Left ventricle myocardium inferior (tissue), 1 donor: ENCODE data around the gene SLC34A1. TPM values are rescaled to one million over a fixed set of nuclear protein-coding genes. Genes with fewer than 3 reads are reported as not detected.
"Not testable (repeated sequence)": the region's sequence is repeated elsewhere in the genome, so short reads cannot be mapped to it uniquely, and the experiment has no call there.

Experiments
- DNase-seq: peaks from one replicate; pipeline ENCODE4 v3.0.0-alpha.2; 2020
- H3K27ac ChIP-seq: fragments of 200-600 bp; replicated peaks from 2 replicates; pipeline ENCODE4 v1.8.0; 2021
- H3K27me3 ChIP-seq: fragments of 200-600 bp; 2 replicates; pipeline ENCODE4 v1.8.0; 2021; ENCODE audit warnings: low read depth
- H3K36me3 ChIP-seq: fragments of 200-600 bp; 2 replicates; pipeline ENCODE4 v1.8.0; 2021
- H3K4me1 ChIP-seq: fragments of 200-600 bp; 2 replicates; pipeline ENCODE4 v1.8.0; 2021
- H3K4me3 ChIP-seq: fragments of 200-600 bp; 2 replicates; pipeline ENCODE4 v1.8.0; 2021; ENCODE audit warnings: mild to moderate bottlenecking, moderate library complexity
- H3K9me3 ChIP-seq: fragments of 200-600 bp; replicated peaks from 2 replicates; pipeline ENCODE4 v1.8.0; 2021
- intact Hi-C: fragments of 100-400 bp; cut with micrococcal nuclease; formaldehyde crosslinking; loops from one replicate; pipeline ENCODE4 v1.11.0; 2022
- total RNA-seq: library from RNA; stranded (reverse); fragmentation: NEBNext Ultra II Directional; extraction: Animal tissue kit (Norgen Biotek cat#: 25700); gene quantifications from one replicate; pipeline ENCODE4 v1.2.1, GENCODE V29; 2021
- TF ChIP-seq, protein P1 (sequence below): fragments of 200-600 bp; IDR thresholded peaks from 2 replicates; pipeline ENCODE4 v1.8.0; 2021; ENCODE audit warnings: antibody characterized with exemption, mild to moderate bottlenecking, borderline replicate concordance
- donor health status: DM: no; HTN: yes; CAD: no; lungs with severe emphysema.

The SLC34A1 gene
- total RNA-seq, 1 donor from 2014 or later = not detected

DNA sequence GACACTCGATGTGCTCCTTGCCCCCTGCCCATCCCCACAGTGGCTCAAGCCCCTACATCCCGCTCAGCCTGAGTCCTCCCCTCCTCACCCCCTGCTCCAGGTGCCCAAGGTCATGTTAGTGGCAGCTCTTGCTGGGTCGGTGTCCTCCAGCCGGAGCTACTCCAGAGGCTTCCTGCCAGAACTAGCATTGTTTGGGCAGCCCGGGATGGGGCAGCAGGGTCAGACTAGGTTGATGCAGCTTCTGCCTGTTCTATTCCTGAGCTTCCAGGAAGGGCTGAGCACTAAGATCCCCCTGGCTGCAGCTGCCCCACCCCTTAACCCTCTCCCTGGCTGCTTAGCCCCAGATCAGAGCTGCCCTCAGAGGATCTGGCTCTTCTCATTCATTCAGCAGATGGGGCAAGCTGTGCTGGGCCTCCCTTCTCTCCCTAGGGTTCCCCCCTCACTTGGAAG is 25.8 kb upstream of the SLC34A1 start:
- no peak for DNase-seq
- TF ChIP-seq, protein P1, sequence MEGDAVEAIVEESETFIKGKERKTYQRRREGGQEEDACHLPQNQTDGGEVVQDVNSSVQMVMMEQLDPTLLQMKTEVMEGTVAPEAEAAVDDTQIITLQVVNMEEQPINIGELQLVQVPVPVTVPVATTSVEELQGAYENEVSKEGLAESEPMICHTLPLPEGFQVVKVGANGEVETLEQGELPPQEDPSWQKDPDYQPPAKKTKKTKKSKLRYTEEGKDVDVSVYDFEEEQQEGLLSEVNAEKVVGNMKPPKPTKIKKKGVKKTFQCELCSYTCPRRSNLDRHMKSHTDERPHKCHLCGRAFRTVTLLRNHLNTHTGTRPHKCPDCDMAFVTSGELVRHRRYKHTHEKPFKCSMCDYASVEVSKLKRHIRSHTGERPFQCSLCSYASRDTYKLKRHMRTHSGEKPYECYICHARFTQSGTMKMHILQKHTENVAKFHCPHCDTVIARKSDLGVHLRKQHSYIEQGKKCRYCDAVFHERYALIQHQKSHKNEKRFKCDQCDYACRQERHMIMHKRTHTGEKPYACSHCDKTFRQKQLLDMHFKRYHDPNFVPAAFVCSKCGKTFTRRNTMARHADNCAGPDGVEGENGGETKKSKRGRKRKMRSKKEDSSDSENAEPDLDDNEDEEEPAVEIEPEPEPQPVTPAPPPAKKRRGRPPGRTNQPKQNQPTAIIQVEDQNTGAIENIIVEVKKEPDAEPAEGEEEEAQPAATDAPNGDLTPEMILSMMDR = no peak
- intact Hi-C loops = no loop called here
- H3K4me1 ChIP-seq = peaks cover 34% of the 10 kb centered on the region
- no peak overlapping the region for H3K27ac ChIP-seq
- peaks cover 11% of the 10 kb centered on the region for H3K27me3 ChIP-seq
- no peaks in the 10 kb centered on the region for H3K36me3 ChIP-seq
- no peaks in the 10 kb centered on the region for H3K9me3 ChIP-seq
- H3K4me3 ChIP-seq = peak overlapping the region; percentile 45

DNA sequence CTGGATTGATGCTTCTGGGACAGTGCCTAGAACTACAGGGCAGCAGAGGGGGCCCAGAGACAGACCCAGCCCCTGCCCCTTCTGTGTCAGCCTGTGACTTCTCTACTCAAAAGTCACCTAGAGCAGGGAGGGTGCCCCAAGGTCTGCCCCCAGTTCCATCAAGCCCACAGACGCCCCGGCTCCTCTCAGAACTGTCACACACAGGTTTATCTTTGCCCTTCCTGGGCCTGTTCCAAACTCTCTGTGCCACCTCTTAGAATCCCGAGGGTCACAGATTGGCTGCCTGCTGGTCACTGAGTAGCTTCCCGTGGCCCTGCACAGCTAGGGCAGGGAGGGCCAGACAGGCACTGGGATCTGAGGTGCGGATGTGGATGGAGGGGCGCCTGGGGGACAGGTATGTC is 24.8 kb upstream of the SLC34A1 start:
- H3K4me3 ChIP-seq = no peak overlapping the region
- TF ChIP-seq, protein P1 = no peak
- no peaks in the 10 kb centered on the region for H3K9me3 ChIP-seq
- no peak for DNase-seq
- no peaks in the 10 kb centered on the region for H3K36me3 ChIP-seq
- H3K4me1 ChIP-seq = peaks cover 39% of the 10 kb centered on the region
- H3K27me3 ChIP-seq = peaks cover 11% of the 10 kb centered on the region
- H3K27ac ChIP-seq = no peak overlapping the region
- intact Hi-C loops = no loop called here

DNA sequence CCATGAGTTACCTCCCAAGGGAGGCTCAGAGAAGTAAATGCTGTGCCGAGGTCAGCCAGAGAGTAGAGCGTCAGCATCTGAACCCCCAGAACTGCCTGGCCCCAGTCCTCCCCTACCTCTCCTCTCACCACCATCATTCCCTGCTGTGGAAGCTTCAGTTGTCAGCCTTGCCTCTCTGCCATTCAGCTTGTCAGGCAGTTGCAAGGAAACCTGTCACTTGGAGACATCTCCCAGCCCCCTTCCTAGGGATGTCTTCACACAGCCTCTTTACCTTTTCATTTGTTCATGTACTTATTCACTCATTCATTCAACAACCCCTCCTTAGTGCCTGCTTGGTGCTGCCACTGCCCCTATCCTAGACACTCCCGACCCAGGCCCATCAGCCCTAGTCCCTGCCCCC is 24.4 kb upstream of the SLC34A1 start:
- no peaks in the 10 kb centered on the region for H3K9me3 ChIP-seq
- H3K4me3 ChIP-seq = no peak overlapping the region
- H3K27ac ChIP-seq = no peak overlapping the region
- H3K4me1 ChIP-seq = peaks cover 39% of the 10 kb centered on the region
- no peaks in the 10 kb centered on the region for H3K36me3 ChIP-seq
- intact Hi-C loops = no loop called here
- TF ChIP-seq, protein P1 = no peak
- DNase-seq = no peak
- H3K27me3 ChIP-seq = peaks cover 11% of the 10 kb centered on the region

DNA sequence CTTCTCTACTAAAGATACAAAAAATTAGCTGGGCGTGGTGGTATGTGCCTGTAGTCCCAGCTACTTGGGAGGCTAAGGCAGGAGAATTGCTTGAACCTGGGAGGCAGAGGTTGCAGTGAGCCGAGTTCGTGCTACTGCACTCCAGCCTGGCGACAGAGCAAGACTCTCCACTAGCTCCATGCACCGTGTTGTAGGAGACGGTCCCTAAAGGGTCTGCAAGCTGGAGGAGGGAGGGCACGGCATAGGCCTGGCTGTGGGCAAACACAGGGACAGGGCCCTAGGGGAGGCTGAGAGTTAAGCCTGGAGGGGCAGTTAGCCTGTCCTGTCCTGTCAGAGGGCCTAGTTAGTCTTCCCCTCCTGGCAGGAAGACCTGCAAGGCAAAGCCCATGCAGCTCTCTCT is 23.5 kb upstream of the SLC34A1 start:
- Histone ChIP-seq H3K27me3 (peaks cover 11% of the 10 kb centered on the region), H3K4me1 (peaks cover 39% of the 10 kb centered on the region)
- H3K4me3 ChIP-seq, DNase-seq, H3K36me3 ChIP-seq, intact Hi-C loops, H3K9me3 ChIP-seq, H3K27ac ChIP-seq: not testable (repeated sequence)

DNA sequence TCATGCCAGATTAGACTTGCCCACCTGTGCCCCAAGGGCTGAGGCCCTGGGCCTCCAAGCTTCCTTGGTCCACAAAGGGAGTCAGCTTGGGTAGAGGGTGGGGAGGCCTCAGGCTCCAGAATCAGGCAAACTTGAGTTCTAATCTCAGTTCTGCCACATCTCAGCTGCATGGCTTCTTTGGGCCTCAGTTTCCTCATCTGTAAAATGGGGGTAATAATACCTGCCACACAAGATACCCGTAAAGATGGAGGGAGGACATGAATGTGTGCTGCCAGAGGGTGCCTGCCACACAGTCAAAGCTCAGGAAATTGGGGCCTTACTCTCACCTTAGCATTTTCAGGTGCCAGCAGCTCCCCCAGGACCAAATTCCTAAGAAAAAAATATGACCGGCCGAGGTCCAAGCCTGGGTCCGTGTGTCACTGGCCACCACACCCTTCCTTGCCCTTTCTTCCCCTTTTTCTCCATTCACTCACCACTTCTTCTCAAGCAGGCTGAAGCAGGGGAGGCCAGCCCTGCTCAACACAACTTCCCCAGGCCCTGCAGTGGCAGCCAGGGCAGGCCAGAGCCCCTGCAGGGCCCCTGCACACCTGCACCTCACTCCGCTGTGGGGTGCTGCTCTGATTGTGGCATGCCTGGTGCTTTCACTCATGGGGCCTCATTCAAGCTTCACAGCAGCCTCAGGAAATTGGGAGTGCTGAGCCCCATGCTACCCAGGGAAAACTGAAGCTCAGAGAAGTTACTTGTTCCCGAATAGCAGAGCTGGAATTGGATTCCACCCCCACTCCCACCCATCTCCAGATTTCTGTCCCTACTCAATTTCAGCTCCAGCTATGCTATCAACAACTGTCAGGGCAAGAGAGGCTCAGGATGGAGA is 22.6 kb upstream of the SLC34A1 start:
- no peak for DNase-seq
- TF ChIP-seq, protein P1 = no peak
- Histone ChIP-seq H3K9me3 (no peaks in the 10 kb centered on the region), H3K36me3 (no peaks in the 10 kb centered on the region), H3K4me1 (peaks cover 47% of the 10 kb centered on the region), H3K27ac (no peak overlapping the region), H3K27me3 (peaks cover 11% of the 10 kb centered on the region), H3K4me3 (no peak overlapping the region)
- intact Hi-C loops = no loop called here

DNA sequence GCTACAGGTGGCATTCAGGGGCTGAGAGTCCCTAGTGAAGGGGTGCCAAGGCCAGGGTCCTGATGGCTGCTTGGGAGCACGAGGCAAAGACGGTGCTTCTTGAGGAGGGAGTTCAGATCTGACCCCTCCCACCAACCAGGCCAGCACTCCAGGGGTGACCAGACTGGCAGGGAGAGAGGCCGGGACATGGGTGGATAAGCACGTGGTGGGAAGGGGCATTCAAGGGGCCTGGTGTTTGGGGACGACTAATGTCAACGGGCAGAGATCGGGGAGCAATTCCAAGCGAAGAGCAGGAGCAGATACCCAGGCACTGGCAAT is 22.0 kb upstream of the SLC34A1 start:
- no peak overlapping the region for H3K4me3 ChIP-seq
- H3K36me3 ChIP-seq = no peaks in the 10 kb centered on the region
- no peak overlapping the region for H3K27ac ChIP-seq
- H3K4me1 ChIP-seq = peaks cover 53% of the 10 kb centered on the region
- peaks cover 11% of the 10 kb centered on the region for H3K27me3 ChIP-seq
- DNase-seq = no peak
- TF ChIP-seq, protein P1 = no peak
- no peaks in the 10 kb centered on the region for H3K9me3 ChIP-seq
- intact Hi-C loops = no loop called here
